Measurements from ENCODE around the gene VPS26C.

GRCh38 chr21:37259426-37259825 lies 7.7 kb downstream of the VPS26C start:
- TF ChIP-seq ZFP3 (CRISPR knock-in tag; IDR thresholded peaks at IDR 0.05), result no peak
- no peak for TF ChIP-seq PATZ1 (CRISPR knock-in tag; IDR thresholded peaks at IDR 0.05; ENCODE audit: borderline replicate concordance)
- no peak for TF ChIP-seq ESRRG (CRISPR knock-in tag; IDR thresholded peaks at IDR 0.05)
- no peak for TF ChIP-seq ZFP30 (CRISPR knock-in tag; IDR thresholded peaks at IDR 0.05)
- TF ChIP-seq RARB (CRISPR knock-in tag; IDR thresholded peaks at IDR 0.05), result no peak
